WTC11 (cell line): ENCODE results near the gene KLHL29. TPM values are rescaled to one million over a fixed set of nuclear protein-coding genes. Genes with fewer than 3 reads are reported as not detected.

ENCODE experiments used
- ATAC-seq: fragments of 200-7000 bp; cut with Tn5 transposase; 2 replicates; pipeline ENCODE4 v1.10.0; 2021; ENCODE audit warnings: mild to moderate bottlenecking, moderate library complexity
- CTCF ChIA-PET: fragments of 300-600 bp; sonication (Branson Sonifier 250); formaldehyde crosslinking; loops from one replicate; lab custom pipeline; 2021; ENCODE audit warnings: antibody characterized with exemption; lab: Charles Lee
- POLR2A ChIA-PET: fragments of 350-600 bp; sonication (Branson Sonifier 250); formaldehyde crosslinking; loops from one replicate; lab custom pipeline; 2021; ENCODE audit warnings: antibody characterized with exemption; lab: Charles Lee
- DNase-seq: peaks from one replicate; pipeline ENCODE4 v3.0.0; 2021; ENCODE audit warnings: low spot score
- H3K27ac Mint-ChIP-seq: 2 replicates; pipeline ENCODE4 v1.8.0; 2021; ENCODE audit warnings: mixed read lengths
- H3K27me3 Mint-ChIP-seq: 2 replicates; pipeline ENCODE4 v1.8.0; 2021; ENCODE audit warnings: low read depth, mild to moderate bottlenecking, moderate library complexity, mixed read lengths
- H3K36me3 Mint-ChIP-seq: 2 replicates; pipeline ENCODE4 v1.8.0; 2021; ENCODE audit warnings: mixed read lengths
- H3K4me1 Mint-ChIP-seq: 2 replicates; pipeline ENCODE4 v1.8.0; 2022; ENCODE audit warnings: mixed read lengths
- H3K4me3 Mint-ChIP-seq: 2 replicates; pipeline ENCODE4 v1.8.0; 2021; ENCODE audit warnings: mild to moderate bottlenecking, moderate library complexity, mixed read lengths
- H3K9me3 Mint-ChIP-seq: 2 replicates; pipeline ENCODE4 v1.8.0; 2021; ENCODE audit warnings: mixed read lengths
- CREB1 ChIP-seq: sonication (generic); formaldehyde crosslinking; IDR thresholded peaks from 2 replicates; pipeline ENCODE4 v1.8.0; 2023; ENCODE audit warnings: mild to moderate bottlenecking, missing genetic modification reagents
- E2F1 ChIP-seq: sonication (generic); formaldehyde crosslinking; IDR thresholded peaks from 2 replicates; pipeline ENCODE4 v1.8.0; 2022; ENCODE audit warnings: mild to moderate bottlenecking, missing genetic modification reagents
- E2F5 ChIP-seq: sonication (generic); formaldehyde crosslinking; IDR thresholded peaks from 2 replicates; pipeline ENCODE4 v1.8.1; 2022; ENCODE audit warnings: mild to moderate bottlenecking, moderate library complexity, missing genetic modification reagents
- MAX ChIP-seq: sonication (generic); formaldehyde crosslinking; IDR thresholded peaks from 2 replicates; pipeline ENCODE4 v1.8.0; 2022; ENCODE audit warnings: mild to moderate bottlenecking, missing genetic modification reagents
- MXD4 ChIP-seq: fragments of 250-450 bp; sonication (Bioruptor Pico); IDR thresholded peaks from 2 replicates; pipeline ENCODE4 v1.8.0; 2021; ENCODE audit warnings: mild to moderate bottlenecking, moderate library complexity, borderline replicate concordance
- NFYB ChIP-seq: sonication (generic); formaldehyde crosslinking; conservative IDR thresholded peaks from 2 replicates; pipeline ENCODE4 v1.8.0; 2022; ENCODE audit warnings: low read depth, missing genetic modification reagents
- NR2C2 ChIP-seq: sonication (generic); formaldehyde crosslinking; IDR thresholded peaks from 2 replicates; pipeline ENCODE4 v1.8.0; 2022; ENCODE audit warnings: mild to moderate bottlenecking, missing genetic modification reagents
- SMAD3 ChIP-seq: sonication (generic); formaldehyde crosslinking; IDR thresholded peaks from 2 replicates; pipeline ENCODE4 v1.8.0; 2022; ENCODE audit warnings: missing genetic modification reagents, mild to moderate bottlenecking, borderline replicate concordance
- TEAD4 ChIP-seq: sonication (generic); formaldehyde crosslinking; IDR thresholded peaks from 2 replicates; pipeline ENCODE4 v1.8.0; 2022; ENCODE audit warnings: mild to moderate bottlenecking, missing genetic modification reagents
- ZBTB43 ChIP-seq: sonication (generic); formaldehyde crosslinking; IDR thresholded peaks from 2 replicates; pipeline ENCODE4 v1.8.1; 2023; ENCODE audit warnings: mild to moderate bottlenecking, missing genetic modification reagents
- ZMAT4 ChIP-seq: fragments of 250-450 bp; sonication (Bioruptor Pico); IDR thresholded peaks from 2 replicates; pipeline ENCODE4 v1.9.0; 2021; ENCODE audit warnings: mild to moderate bottlenecking
- ZNF532 ChIP-seq: fragments of 250-450 bp; sonication (Bioruptor Pico); IDR thresholded peaks from 2 replicates; pipeline ENCODE4 v1.9.0; 2021; ENCODE audit warnings: mild to moderate bottlenecking, borderline replicate concordance
- total RNA-seq: library from RNA; stranded (reverse); gene quantifications from 3 replicates; pipeline ENCODE4 v1.2.3, GENCODE V29; 2021

KLHL29 gene
- total RNA-seq, 1 experiment from 2014 or later: 7.1 TPM

GRCh38 chr2:23590241-23590869 lies 205.4 kb downstream of the KLHL29 start:
- CTCF ChIA-PET: interaction anchor here (1.2 to 1.9 kb wide), 2 partner anchors 15 to 34 kb away, joined by 3 to 6 read pairs; no protein-coding TSS in a partner anchor
- TF ChIP-seq NFYB (CRISPR knock-in tag) (no peak), SMAD3 (no peak), CREB1 (no peak), TEAD4 (CRISPR knock-in tag) (no peak), MXD4 (CRISPR knock-in tag) (no peak), ZNF532 (CRISPR knock-in tag) (no peak), E2F5 (CRISPR knock-in tag) (no peak), MAX (no peak), E2F1 (no peak)
- TF ChIP-seq, all 79 proteins: peak for 0
- Mint-ChIP-seq H3K27me3 (no peaks in the 10 kb centered on the region), H3K9me3 (no peaks in the 10 kb centered on the region), H3K4me3 (no peak overlapping the region), H3K36me3 (no peaks in the 10 kb centered on the region), H3K27ac (no peak overlapping the region), H3K4me1 (peaks cover 9% of the 10 kb centered on the region)
- ATAC-seq (no peak), DNase-seq (no peak)
- POLR2A ChIA-PET: no interaction called here

GRCh38 chr2:23591111-23591510 lies 206.1 kb downstream of the KLHL29 start:
- peaks cover 9% of the 10 kb centered on the region for H3K4me1 Mint-ChIP-seq
- CTCF ChIA-PET: no interaction called here

More at GRCh38 chr2:23591111-23591510, 206.1 kb downstream of the KLHL29 start:
- H3K4me3 Mint-ChIP-seq: no peak overlapping the region
- no peak for DNase-seq
- TF ChIP-seq ZMAT4: no peak
- no peak for TF ChIP-seq NR2C2 (CRISPR knock-in tag)
- TF ChIP-seq ZBTB43 (CRISPR knock-in tag): no peak
- no peaks in the 10 kb centered on the region for H3K27me3 Mint-ChIP-seq
- POLR2A ChIA-PET: no interaction called here
- no peak overlapping the region for H3K27ac Mint-ChIP-seq
- ATAC-seq: no peak
- H3K9me3 Mint-ChIP-seq: no peaks in the 10 kb centered on the region
- H3K36me3 Mint-ChIP-seq: no peaks in the 10 kb centered on the region
